ENCODE data around the gene SELENOO.

Gene SELENOO

GRCh38 chr22:50252082-50253045, 51.6 kb downstream of the SELENOO start:
- TF ChIP-seq ZFX (IDR thresholded peaks at IDR 0.05; ENCODE audit: borderline replicate concordance) (no peak), CTCF (IDR thresholded peaks at IDR 0.05) (peak; percentile 77)
- peak overlapping the region; percentile 92 for H3K27ac ChIP-seq

- H3K27ac ChIP-seq = peak overlapping the region; percentile 92
- TF ChIP-seq CTCF (IDR thresholded peaks at IDR 0.05) (no peak), ZFX (IDR thresholded peaks at IDR 0.05; ENCODE audit: borderline replicate concordance) (no peak)
Observed at GRCh38 chr22:50253046-50253915, 52.5 kb downstream of the SELENOO start.

DNA sequence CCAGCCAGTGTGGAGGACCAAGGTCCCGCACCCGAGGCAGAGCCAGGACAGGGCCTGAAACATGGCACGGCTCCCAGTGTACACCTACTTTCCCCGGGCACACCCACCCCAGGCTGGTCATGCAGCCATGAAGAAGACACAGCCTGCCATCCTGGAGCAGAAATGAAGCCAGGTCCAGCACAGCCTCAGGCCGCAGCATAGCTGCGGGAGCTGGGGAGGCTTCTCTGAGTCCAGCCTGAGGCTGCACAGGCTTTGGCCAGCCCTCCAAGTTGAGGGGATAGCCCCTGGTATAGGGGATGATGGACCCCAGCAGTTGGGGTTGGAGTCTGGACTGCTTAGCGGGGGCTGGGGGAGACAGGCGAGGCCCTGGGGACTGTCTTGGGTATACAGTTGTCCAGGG, 53.1 kb downstream of the SELENOO start:
- peak overlapping the region; percentile 56 for H3K27ac ChIP-seq
- TF ChIP-seq CTCF (IDR thresholded peaks at IDR 0.05) = no peak
- TF ChIP-seq ZFX (IDR thresholded peaks at IDR 0.05; ENCODE audit: borderline replicate concordance) = no peak

DNA sequence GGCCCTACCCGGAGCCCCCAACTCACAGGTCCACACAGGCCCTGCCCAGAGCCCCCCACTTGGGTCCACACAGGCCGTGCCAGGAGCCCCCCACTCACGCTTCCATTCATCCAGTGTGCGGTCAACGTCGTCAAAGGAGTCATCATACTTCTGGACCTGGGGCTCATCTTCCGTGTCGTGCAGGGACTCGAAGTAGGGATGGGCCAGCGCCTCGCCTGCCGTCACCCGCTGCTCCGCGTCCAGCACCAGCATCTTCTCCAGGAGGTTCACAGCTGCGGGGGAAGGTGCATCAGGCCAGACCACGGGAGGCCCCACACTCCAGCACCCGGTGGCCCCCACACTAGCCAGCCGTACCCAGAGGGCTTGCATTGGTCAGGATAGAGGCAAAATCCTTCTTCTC, 54.3 kb downstream of the SELENOO start:
- TF ChIP-seq CTCF (IDR thresholded peaks at IDR 0.05) = no peak
- no peak for TF ChIP-seq ZFX (IDR thresholded peaks at IDR 0.05; ENCODE audit: borderline replicate concordance)
- H3K27ac ChIP-seq = peak overlapping the region; percentile 56; the same call in 1 of the 2 replicates

DNA sequence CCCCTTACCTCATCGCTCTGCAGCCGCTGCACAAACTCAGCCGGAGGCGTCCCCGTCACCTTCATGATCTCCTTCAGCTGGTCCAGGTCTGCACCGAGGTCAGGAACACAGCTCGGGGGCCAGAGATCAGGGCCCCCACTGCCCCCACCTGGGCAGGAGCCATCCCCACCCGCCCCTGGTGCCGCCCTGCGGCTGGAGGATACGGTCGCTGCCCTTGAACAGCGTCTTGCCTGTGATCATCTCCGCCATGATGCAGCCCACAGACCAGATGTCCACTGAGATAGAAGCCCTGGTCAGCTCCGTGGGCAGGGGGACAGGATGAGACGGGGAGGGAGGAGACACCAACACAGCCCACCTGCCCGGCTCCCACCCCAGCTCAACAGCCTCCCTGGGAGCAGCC, 54.8 kb downstream of the SELENOO start:
- TF ChIP-seq ZFX (IDR thresholded peaks at IDR 0.05; ENCODE audit: borderline replicate concordance) (no peak), CTCF (IDR thresholded peaks at IDR 0.05) (no peak)
- H3K27ac ChIP-seq = no peak overlapping the region; the same call in 1 of the 2 replicates

GRCh38 chr22:50256258-50256862, 55.5 kb downstream of the SELENOO start:
- no peak for TF ChIP-seq ZFX (IDR thresholded peaks at IDR 0.05; ENCODE audit: borderline replicate concordance)
- no peak for TF ChIP-seq CTCF (IDR thresholded peaks at IDR 0.05)
- peak overlapping the region; percentile 26 for H3K27ac ChIP-seq
